MM.1S (cell line): Measurements from ENCODE around the gene ARRDC1.

ENCODE experiments used
- DNase-seq: peaks from one replicate; pipeline ENCODE4 v3.0.0-alpha.2; 2015
- H2AFZ ChIP-seq: fragments of 300-600 bp; sonication (generic); 2 replicates; pipeline ENCODE4 v1.6.0; 2016; ENCODE audit warnings: antibody characterized with exemption, low read length
- H3F3A ChIP-seq: fragments of 300-600 bp; sonication (generic); 2 replicates; pipeline ENCODE4 v1.6.1; 2016; ENCODE audit warnings: mild to moderate bottlenecking, antibody characterized with exemption, low read length, moderate library complexity, mixed read lengths; ENCODE audit not compliant: insufficient read depth
- H3K27ac ChIP-seq: fragments of 300-600 bp; sonication (generic); 2 replicates; pipeline ENCODE4 v1.5.1; 2016; ENCODE audit warnings: mild to moderate bottlenecking, low read length
- H3K27me3 ChIP-seq: fragments of 300-600 bp; sonication (generic); replicated peaks from 2 replicates; pipeline ENCODE4 v1.6.0; 2016; ENCODE audit warnings: low read length; ENCODE audit not compliant: insufficient read depth
- H3K36me3 ChIP-seq: fragments of 300-600 bp; sonication (generic); replicated peaks from 2 replicates; pipeline ENCODE4 v1.6.1; 2016; ENCODE audit warnings: mild to moderate bottlenecking, low read length, mixed read lengths; ENCODE audit not compliant: insufficient read depth
- H3K4me1 ChIP-seq: fragments of 300-600 bp; sonication (generic); 2 replicates; pipeline ENCODE4 v1.6.1; 2016; ENCODE audit warnings: low read length, mixed read lengths
- H3K4me2 ChIP-seq: fragments of 300-600 bp; sonication (generic); 2 replicates; pipeline ENCODE4 v1.6.0; 2016; ENCODE audit warnings: low read depth, low read length
- H3K4me3 ChIP-seq: fragments of 300-600 bp; sonication (generic); 2 replicates; pipeline ENCODE4 v1.5.1; 2016; ENCODE audit warnings: low read length, mixed read lengths
- H3K79me2 ChIP-seq: fragments of 300-600 bp; sonication (generic); 2 replicates; pipeline ENCODE4 v1.6.1; 2016; ENCODE audit warnings: mixed run types, low read length, mixed read lengths
- H3K9ac ChIP-seq: fragments of 300-600 bp; sonication (generic); 2 replicates; pipeline ENCODE4 v1.6.1; 2016; ENCODE audit warnings: low read length, mixed read lengths
- H3K9me2 ChIP-seq: fragments of 300-600 bp; sonication (generic); replicated peaks from 2 replicates; pipeline ENCODE4 v1.6.1; 2016; ENCODE audit warnings: mild to moderate bottlenecking, low read length, mixed read lengths; ENCODE audit not compliant: insufficient read depth
- H3K9me3 ChIP-seq: fragments of 300-600 bp; sonication (generic); replicated peaks from 2 replicates; pipeline ENCODE4 v1.6.1; 2016; ENCODE audit warnings: mild to moderate bottlenecking, low read length, mixed read lengths; ENCODE audit not compliant: insufficient read depth
- H4K20me1 ChIP-seq: fragments of 300-600 bp; sonication (generic); 2 replicates; pipeline ENCODE4 v1.6.1; 2016; ENCODE audit warnings: mild to moderate bottlenecking, low read length, moderate library complexity, mixed read lengths; ENCODE audit not compliant: insufficient read depth
- CTCF ChIP-seq: fragments of 300-600 bp; sonication (generic); IDR thresholded peaks from 2 replicates; pipeline ENCODE4 v1.5.1; 2016; ENCODE audit warnings: antibody characterized with exemption, low read length, mixed read lengths
- EZH2 ChIP-seq: fragments of 300-600 bp; sonication (generic); optimal IDR thresholded peaks from 2 replicates; pipeline ENCODE3; 2017; ENCODE audit warnings: low read depth, mild to moderate bottlenecking, antibody characterized with exemption, low read length, mixed read lengths
- EZH2phosphoT487 ChIP-seq: fragments of 300-600 bp; sonication (generic); IDR thresholded peaks from 2 replicates; pipeline ENCODE4 v1.6.1; 2018; ENCODE audit warnings: antibody characterized with exemption, low read length

ARRDC1 gene

GRCh38 chr9:137610944-137611343 lies 5.5 kb downstream of the ARRDC1 start:
- H3F3A ChIP-seq, result no peaks in the 10 kb centered on the region; the same call in 1 of the 2 replicates
- no peak overlapping the region for H3K9ac ChIP-seq
- no peak overlapping the region for H2AFZ ChIP-seq
- no peaks in the 10 kb centered on the region for H3K27me3 ChIP-seq
- H3K9me3 ChIP-seq, result no peaks in the 10 kb centered on the region
- H3K4me2 ChIP-seq, result no peak overlapping the region
- no peaks in the 10 kb centered on the region for H3K36me3 ChIP-seq
- no peaks in the 10 kb centered on the region for H3K9me2 ChIP-seq
- 0 out of 2 replicates have a peak, but pooled peaks cover 4% of the 10 kb centered on the region for H3K4me1 ChIP-seq
- TF ChIP-seq EZH2phosphoT487 (no peak), EZH2 (no peak)
- no peak overlapping the region for H3K27ac ChIP-seq
- H3K79me2 ChIP-seq, result peaks cover 32% of the 10 kb centered on the region
- no peaks in the 10 kb centered on the region for H4K20me1 ChIP-seq
- no peak overlapping the region for H3K4me3 ChIP-seq
- no peak for DNase-seq

DNA sequence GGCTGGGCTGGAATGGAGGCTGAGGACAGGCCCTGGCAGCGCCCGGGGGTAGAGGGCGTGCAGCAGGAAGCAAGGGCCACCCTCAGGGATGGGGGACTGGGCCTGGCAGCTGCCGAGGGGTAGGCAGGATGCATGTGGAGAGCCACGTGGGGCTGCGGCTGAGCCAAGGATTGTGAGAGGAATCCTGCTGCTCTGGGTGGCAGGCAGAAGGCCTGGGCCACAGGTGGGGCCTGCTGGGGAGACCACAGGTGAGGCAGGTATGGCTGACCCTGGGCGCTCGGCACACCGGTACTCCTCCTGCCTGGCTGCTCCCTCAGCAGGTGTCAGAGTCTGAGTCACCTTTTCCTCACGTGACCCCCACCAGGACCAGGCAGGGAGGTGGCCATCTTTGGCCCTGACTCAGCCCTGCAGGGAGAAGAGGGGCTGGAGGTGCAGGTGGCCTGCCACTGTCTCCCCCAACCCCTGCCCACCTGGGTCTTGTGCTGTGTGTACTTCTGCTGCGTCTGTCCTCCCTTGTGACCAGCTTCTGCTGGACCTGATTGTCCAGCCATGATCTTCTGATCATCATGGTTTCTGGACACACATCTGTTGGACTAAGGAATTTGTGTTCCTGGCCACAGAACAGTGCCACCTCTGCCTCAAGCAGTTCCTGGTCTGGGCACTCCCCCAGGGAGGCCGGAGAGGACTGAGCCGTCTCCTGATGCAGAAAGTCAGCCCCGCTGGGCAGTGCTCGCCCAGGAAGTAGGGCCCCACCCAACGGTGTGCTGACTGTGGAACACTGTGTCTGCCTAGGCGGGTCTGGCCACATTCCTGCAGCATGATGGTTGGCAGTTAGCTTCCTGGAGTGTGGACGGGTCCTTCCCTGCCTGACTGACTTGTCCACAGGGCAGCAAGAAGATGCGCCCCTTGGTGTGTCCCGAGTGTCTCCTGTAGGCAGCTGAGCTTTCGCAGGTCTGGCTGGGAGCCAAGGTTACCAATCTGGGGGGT lies 6.4 kb downstream of the ARRDC1 start:
- Histone ChIP-seq H3K36me3 (no peaks in the 10 kb centered on the region), H3K79me2 (peaks cover 33% of the 10 kb centered on the region), H3K9me2 (no peaks in the 10 kb centered on the region), H3K27me3 (no peaks in the 10 kb centered on the region), H3K9me3 (no peaks in the 10 kb centered on the region), H3K4me3 (no peak overlapping the region), H3K9ac (no peak overlapping the region), H3K27ac (peak overlapping the region; percentile 32; the same call in 1 of the 2 replicates), H2AFZ (no peak overlapping the region), H3F3A (no peaks in the 10 kb centered on the region), H4K20me1 (no peaks in the 10 kb centered on the region), H3K4me1 (no peaks in the 10 kb centered on the region), H3K4me2 (no peak overlapping the region)
- TF ChIP-seq EZH2 (no peak), CTCF (no peak), EZH2phosphoT487 (no peak)
- no peak for DNase-seq

GRCh38 chr9:137612741-137613142 lies 7.3 kb downstream of the ARRDC1 start:
- H3K9me3 ChIP-seq, result no peaks in the 10 kb centered on the region
- H4K20me1 ChIP-seq, result no peaks in the 10 kb centered on the region
- H3K27me3 ChIP-seq, result no peaks in the 10 kb centered on the region
- no peak overlapping the region for H3K27ac ChIP-seq
- no peak overlapping the region for H3K4me2 ChIP-seq
- DNase-seq, result no peak
- no peak overlapping the region for H2AFZ ChIP-seq
- H3K4me3 ChIP-seq, result no peak overlapping the region
- no peaks in the 10 kb centered on the region for H3K9me2 ChIP-seq
- no peaks in the 10 kb centered on the region for H3K36me3 ChIP-seq
- no peak for TF ChIP-seq EZH2phosphoT487
- no peak for TF ChIP-seq CTCF
- no peak overlapping the region for H3K9ac ChIP-seq
- H3K79me2 ChIP-seq, result peaks cover 34% of the 10 kb centered on the region
- no peaks in the 10 kb centered on the region; the same call in 1 of the 2 replicates for H3F3A ChIP-seq
- H3K4me1 ChIP-seq, result peaks cover 5% of the 10 kb centered on the region; the same call in 1 of the 2 replicates
